Measurements from ENCODE around the gene DMRTB1. TPM values are rescaled to one million over a fixed set of nuclear protein-coding genes. Genes with fewer than 3 reads are reported as not detected.

DMRTB1 gene
- polyA plus RNA-seq, 1 donor from 2014 or later: not detected

- Histone ChIP-seq H3F3A (ENCODE audit: insufficient read depth, low read length, poor library complexity, severe bottlenecking) (no peaks in the 10 kb centered on the region), H3K79me2 (replicated peaks; ENCODE audit: insufficient read depth, low read length) (no peaks in the 10 kb centered on the region), H3K4me3 (ENCODE audit: low read length) (no peak overlapping the region), H3K9ac (ENCODE audit: low read length) (no peak overlapping the region), H3K9me3 (ENCODE audit: low read length) (no peaks in the 10 kb centered on the region), H2AFZ (ENCODE audit: low read depth, low read length) (no peak overlapping the region), H3K27ac (ENCODE audit: low read length) (no peak overlapping the region), H3K36me3 (ENCODE audit: insufficient read depth, low read length) (no peaks in the 10 kb centered on the region), H4K20me1 (ENCODE audit: insufficient read depth) (no peaks in the 10 kb centered on the region), H3K27me3 (ENCODE audit: insufficient read depth, low read depth, low read length) (no peaks in the 10 kb centered on the region), H3K9me2 (ENCODE audit: insufficient read depth, low read length) (no peaks in the 10 kb centered on the region), H3K4me2 (ENCODE audit: low read length) (no peak overlapping the region)
- TF ChIP-seq SMC3 (conservative IDR thresholded peaks at IDR 0.05; ENCODE audit: poor library complexity) (no peak), EZH2 (IDR thresholded peaks at IDR 0.05; ENCODE audit: borderline replicate concordance, insufficient read depth, low read length, poor library complexity, severe bottlenecking) (no peak), CTCF (IDR thresholded peaks at IDR 0.05; ENCODE audit: poor library complexity, severe bottlenecking) (no peak), TAF1 (IDR thresholded peaks at IDR 0.05; ENCODE audit: low read depth) (no peak), RAD21 (conservative IDR thresholded peaks at IDR 0.05) (no peak), REST (IDR thresholded peaks at IDR 0.05; ENCODE audit: borderline replicate concordance) (no peak), EP300 (conservative IDR thresholded peaks at IDR 0.05; ENCODE audit: poor library complexity, severe bottlenecking) (no peak), MXI1 (conservative IDR thresholded peaks at IDR 0.05; ENCODE audit: poor library complexity, severe bottlenecking) (no peak), POLR2AphosphoS5 (IDR thresholded peaks at IDR 0.05) (no peak)
Observed at GRCh38 chr1:53417074-53417511, 42.1 kb upstream of the DMRTB1 start.

- Histone ChIP-seq H3K36me3 (ENCODE audit: insufficient read depth, low read length) (no peaks in the 10 kb centered on the region), H3K79me2 (replicated peaks; ENCODE audit: insufficient read depth, low read length) (no peaks in the 10 kb centered on the region)
Observed at GRCh38 chr1:53419034-53419433, 40.2 kb upstream of the DMRTB1 start.

More at GRCh38 chr1:53419034-53419433, 40.2 kb upstream of the DMRTB1 start:
- Histone ChIP-seq H4K20me1 (ENCODE audit: insufficient read depth) (no peaks in the 10 kb centered on the region), H3K27me3 (ENCODE audit: insufficient read depth, low read depth, low read length) (no peaks in the 10 kb centered on the region), H3F3A (ENCODE audit: insufficient read depth, low read length, poor library complexity, severe bottlenecking) (no peaks in the 10 kb centered on the region), H3K9me2 (ENCODE audit: insufficient read depth, low read length) (no peaks in the 10 kb centered on the region), H3K4me2 (ENCODE audit: low read length) (no peak overlapping the region), H3K9me3 (ENCODE audit: low read length) (no peaks in the 10 kb centered on the region), H3K27ac (ENCODE audit: low read length) (no peak overlapping the region), H2AFZ (ENCODE audit: low read depth, low read length) (no peak overlapping the region), H3K9ac (ENCODE audit: low read length) (no peak overlapping the region), H3K4me3 (ENCODE audit: low read length) (no peak overlapping the region)
- TF ChIP-seq EP300 (conservative IDR thresholded peaks at IDR 0.05; ENCODE audit: poor library complexity, severe bottlenecking) (no peak), CTCF (IDR thresholded peaks at IDR 0.05; ENCODE audit: poor library complexity, severe bottlenecking) (no peak), MXI1 (conservative IDR thresholded peaks at IDR 0.05; ENCODE audit: poor library complexity, severe bottlenecking) (no peak), REST (IDR thresholded peaks at IDR 0.05; ENCODE audit: borderline replicate concordance) (no peak), RAD21 (conservative IDR thresholded peaks at IDR 0.05) (no peak), EZH2 (IDR thresholded peaks at IDR 0.05; ENCODE audit: borderline replicate concordance, insufficient read depth, low read length, poor library complexity, severe bottlenecking) (no peak), SMC3 (conservative IDR thresholded peaks at IDR 0.05; ENCODE audit: poor library complexity) (no peak)
